Activated T-helper 1 cell treated with anti-CD3 and anti-CD28 coated beads, Interleukin-12 subunit alpha, Interleukin-12 subunit beta, Interleukin-2, Interleukin-4 antibody, amounts not matched to agents 30 ng/mL and 10 ng/mL and 1 ng/mL, durations not matched to agents 14 hours and 24 hours and 36 hours (primary cell): ENCODE results near the gene SAPCD2. TPM values are rescaled to one million over a fixed set of nuclear protein-coding genes. Genes with fewer than 3 reads are reported as not detected.
A peak's percentile ranks its signal among the peaks of the same experiment; 100 is the strongest.

ENCODE experiments used
- DNase-seq: peaks from one replicate; pipeline ENCODE4 v3.0.0; 2021; ENCODE audit warnings: low spot score
- H3K27ac Mint-ChIP-seq: one replicate; pipeline ENCODE4 v1.8.0; 2021; ENCODE audit warnings: mild to moderate bottlenecking, mixed read lengths
- H3K27me3 Mint-ChIP-seq: one replicate; pipeline ENCODE4 v1.8.0; 2022; ENCODE audit warnings: mild to moderate bottlenecking, moderate library complexity, mixed read lengths; ENCODE audit not compliant: insufficient read depth
- H3K36me3 Mint-ChIP-seq: one replicate; pipeline ENCODE4 v1.8.0; 2021; ENCODE audit warnings: low read depth, mixed read lengths
- H3K4me1 Mint-ChIP-seq: one replicate; pipeline ENCODE4 v1.8.0; 2021; ENCODE audit warnings: low read depth, mixed read lengths
- H3K4me3 Mint-ChIP-seq: one replicate; pipeline ENCODE4 v1.8.0; 2021; ENCODE audit warnings: mild to moderate bottlenecking, moderate library complexity, mixed read lengths
- H3K9me3 Mint-ChIP-seq: one replicate; pipeline ENCODE4 v1.8.0; 2021; ENCODE audit warnings: mixed read lengths
- intact Hi-C: fragments of 100-400 bp; cut with micrococcal nuclease; formaldehyde crosslinking; loops from one replicate; pipeline ENCODE4 v1.15.1; 2024
- total RNA-seq: library from RNA; stranded (reverse); gene quantifications from 2 replicates; pipeline ENCODE4 v1.2.3, GENCODE V29; 2022

The SAPCD2 gene
- total RNA-seq, 1 donor from 2014 or later, result 25.1 TPM

DNA sequence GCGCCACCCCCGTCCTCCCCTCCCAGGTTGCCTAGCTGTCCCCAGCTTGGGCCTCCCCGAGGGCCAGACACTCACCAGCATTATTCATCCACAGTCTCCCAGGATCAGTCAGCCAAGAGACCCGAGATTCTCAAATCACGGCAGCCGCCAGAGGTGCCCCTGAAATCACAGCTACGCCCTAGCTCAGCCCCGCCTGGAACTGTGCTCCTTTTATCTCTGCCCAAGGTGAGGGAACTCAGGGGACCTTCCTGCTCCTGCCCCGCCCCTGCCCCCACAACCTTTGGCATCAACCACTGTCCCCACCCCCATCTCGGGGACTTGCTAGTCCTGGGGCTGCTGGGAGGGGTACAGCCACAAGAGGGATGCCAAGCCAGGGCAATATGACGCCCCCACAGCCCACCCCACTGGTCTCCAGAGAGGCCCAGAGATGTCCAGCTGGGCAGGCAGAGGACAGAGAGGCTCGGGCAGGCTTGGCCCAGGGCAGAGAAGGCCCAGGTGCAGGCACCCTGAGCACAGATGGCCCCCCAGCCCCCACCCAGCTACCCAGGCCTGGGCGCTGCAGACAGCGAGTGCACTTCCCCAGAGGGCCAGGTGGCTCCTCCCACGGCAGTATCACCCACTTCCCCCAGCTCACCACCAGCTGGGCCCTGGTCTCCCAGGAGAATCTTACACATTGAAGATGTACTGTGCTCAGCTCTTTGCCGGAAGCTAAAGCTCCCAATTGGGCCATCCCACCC is 38.3 kb downstream of the SAPCD2 start, which contains the start of gene FUT7:
Gene FUT7 (minus strand): TSS at position 185 of the 737 bp plus-strand sequence. CDS start 97 bp downstream, at position 88.
- H3K36me3 Mint-ChIP-seq, result no peaks in the 10 kb centered on the region
- intact Hi-C loops, result no loop called here
- H3K4me3 Mint-ChIP-seq, result peak within 1 kb of the TSS; percentile 60
- H3K27ac Mint-ChIP-seq, result no peak within 1 kb of the TSS
- H3K4me1 Mint-ChIP-seq, result peaks cover 41% of the 10 kb centered on the region
- H3K9me3 Mint-ChIP-seq, result no peaks in the 10 kb centered on the region
- no peaks in the 10 kb centered on the region for H3K27me3 Mint-ChIP-seq
- DNase-seq, result no peak

DNA sequence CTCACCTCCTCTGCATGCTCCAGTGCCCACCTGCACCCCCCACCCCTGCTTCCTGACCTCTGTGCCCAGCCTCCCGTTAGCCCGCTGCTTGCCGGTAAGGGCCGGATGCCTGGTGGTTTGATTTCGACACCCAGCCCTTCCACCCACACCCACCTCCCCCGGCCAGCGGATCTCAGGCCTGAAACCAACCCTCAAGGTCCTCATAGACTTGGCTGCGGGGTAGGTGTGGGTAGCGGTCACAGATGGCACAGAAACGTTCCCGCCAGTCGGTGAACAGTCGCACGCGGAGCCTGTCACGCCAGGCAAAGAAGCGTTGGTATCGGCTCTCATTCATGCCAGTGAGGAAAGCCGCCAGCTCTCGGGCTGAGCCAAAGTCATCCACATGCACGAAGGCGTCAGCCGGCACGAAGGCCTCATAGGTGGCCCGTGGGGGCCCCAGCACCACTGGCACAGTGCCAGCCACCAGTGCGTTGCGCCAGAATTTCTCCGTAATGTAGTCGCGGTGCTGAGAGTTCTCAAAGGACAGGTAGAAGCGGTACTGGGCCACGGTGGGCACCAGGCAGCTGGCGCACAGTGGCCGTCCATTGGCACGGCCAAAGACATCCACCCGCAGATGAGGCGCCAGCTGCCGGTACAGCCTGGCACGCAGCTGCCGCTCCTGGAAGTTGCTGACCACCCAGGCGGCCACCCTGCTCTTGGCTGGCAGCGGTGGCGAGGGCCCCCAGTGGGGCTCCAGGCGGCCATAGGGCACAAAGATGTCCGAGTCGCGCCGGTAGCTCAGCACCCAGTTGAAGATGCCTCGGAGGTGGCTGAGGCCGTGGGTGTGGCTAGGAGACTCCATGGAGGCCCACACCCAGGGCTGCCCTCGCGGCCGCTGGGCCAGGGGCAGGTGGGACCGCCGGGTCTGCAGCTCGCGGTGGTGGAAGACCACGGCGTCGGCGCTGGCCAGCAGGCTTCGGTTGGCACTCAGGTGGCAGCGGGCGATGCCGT is 39.5 kb downstream of the SAPCD2 start:
- Mint-ChIP-seq H3K27ac (no peak overlapping the region), H3K36me3 (no peaks in the 10 kb centered on the region), H3K9me3 (no peaks in the 10 kb centered on the region), H3K27me3 (no peaks in the 10 kb centered on the region), H3K4me1 (peaks cover 41% of the 10 kb centered on the region), H3K4me3 (peak overlapping the region; percentile 60)
- no peak for DNase-seq
- intact Hi-C loops, result no loop called here

DNA sequence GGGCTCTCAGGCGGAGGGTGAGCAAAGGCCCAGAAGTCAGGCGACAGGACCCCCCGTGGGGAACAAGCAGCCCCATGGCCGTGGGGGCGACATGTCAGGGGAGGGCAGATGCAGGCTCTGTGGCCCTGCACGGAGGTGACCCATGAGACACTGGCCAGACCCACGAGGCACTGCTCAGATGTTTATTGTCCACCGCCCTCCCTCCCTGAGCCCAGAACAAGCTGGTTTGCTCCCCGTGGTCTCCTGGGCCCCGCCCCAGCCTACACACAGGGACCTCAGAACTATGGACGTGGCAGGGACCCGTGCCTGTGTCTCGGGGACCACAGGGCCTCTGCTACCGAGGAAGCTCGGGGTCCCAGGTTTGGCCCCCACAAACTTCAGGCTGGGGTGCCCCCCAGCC is 40.4 kb downstream of the SAPCD2 start:
- no peak overlapping the region for H3K27ac Mint-ChIP-seq
- H3K36me3 Mint-ChIP-seq, result no peaks in the 10 kb centered on the region
- no peak for DNase-seq
- intact Hi-C loops, result no loop called here
- H3K4me1 Mint-ChIP-seq, result peaks cover 37% of the 10 kb centered on the region
- no peaks in the 10 kb centered on the region for H3K27me3 Mint-ChIP-seq
- H3K4me3 Mint-ChIP-seq, result no peak overlapping the region
- H3K9me3 Mint-ChIP-seq, result no peaks in the 10 kb centered on the region

DNA sequence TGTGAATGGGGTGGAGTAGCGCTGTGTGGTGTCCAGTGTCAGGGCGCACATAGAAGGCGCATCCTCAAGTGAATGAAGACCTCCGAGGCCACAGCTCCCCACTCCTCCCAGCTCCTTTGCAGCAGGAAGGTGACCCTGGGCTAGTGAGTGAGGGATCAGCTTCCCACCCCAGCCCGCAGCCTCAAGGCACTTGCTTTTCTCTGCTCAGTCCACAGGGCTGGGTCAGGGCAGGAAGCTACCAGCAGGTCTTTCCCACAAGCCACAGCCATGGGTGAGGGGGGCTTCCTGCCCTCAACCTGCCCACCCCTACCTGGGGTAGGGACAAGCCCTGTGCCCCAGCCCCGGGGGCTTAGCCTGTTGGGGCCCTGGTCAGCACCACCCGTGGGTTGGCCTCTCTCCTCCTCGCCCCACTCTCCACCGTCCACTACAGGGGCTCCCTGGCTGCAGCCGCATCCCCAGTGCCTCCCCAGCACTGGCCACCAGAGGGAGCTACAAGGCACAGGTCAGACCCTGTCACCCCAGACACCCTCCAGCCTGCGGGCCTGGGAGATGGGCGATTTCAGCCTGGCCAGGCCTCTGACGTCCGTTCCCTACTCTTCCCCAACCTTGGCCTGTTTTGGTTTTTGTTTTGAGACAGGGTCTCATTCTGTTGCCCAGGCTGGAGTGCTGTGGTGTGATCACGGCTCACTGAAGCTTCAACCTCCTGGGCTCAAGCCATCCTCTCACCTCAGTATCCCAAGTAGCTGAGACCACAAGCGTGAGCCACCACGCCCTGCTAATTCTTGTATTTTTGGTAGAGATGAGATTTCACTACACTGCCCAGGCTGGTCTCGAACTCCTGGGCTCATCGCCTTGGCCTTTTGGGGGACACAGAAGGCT is 41.1 kb downstream of the SAPCD2 start:
- intact Hi-C loops, result loop anchor here (1.0 to 10.0 kb wide), 6 partner anchors 17 to 544 kb away; partner anchors contain the start of genes C8G, NPDC1, RNF208 and SEC16A
- H3K36me3 Mint-ChIP-seq, result no peaks in the 10 kb centered on the region
- H3K4me3 Mint-ChIP-seq, result peak overlapping the region; percentile 80
- peak; percentile 63 for DNase-seq
- H3K27ac Mint-ChIP-seq, result peak overlapping the region; percentile 67
- H3K4me1 Mint-ChIP-seq, result peaks cover 30% of the 10 kb centered on the region
- H3K27me3 Mint-ChIP-seq, result no peaks in the 10 kb centered on the region
- H3K9me3 Mint-ChIP-seq, result no peaks in the 10 kb centered on the region

DNA sequence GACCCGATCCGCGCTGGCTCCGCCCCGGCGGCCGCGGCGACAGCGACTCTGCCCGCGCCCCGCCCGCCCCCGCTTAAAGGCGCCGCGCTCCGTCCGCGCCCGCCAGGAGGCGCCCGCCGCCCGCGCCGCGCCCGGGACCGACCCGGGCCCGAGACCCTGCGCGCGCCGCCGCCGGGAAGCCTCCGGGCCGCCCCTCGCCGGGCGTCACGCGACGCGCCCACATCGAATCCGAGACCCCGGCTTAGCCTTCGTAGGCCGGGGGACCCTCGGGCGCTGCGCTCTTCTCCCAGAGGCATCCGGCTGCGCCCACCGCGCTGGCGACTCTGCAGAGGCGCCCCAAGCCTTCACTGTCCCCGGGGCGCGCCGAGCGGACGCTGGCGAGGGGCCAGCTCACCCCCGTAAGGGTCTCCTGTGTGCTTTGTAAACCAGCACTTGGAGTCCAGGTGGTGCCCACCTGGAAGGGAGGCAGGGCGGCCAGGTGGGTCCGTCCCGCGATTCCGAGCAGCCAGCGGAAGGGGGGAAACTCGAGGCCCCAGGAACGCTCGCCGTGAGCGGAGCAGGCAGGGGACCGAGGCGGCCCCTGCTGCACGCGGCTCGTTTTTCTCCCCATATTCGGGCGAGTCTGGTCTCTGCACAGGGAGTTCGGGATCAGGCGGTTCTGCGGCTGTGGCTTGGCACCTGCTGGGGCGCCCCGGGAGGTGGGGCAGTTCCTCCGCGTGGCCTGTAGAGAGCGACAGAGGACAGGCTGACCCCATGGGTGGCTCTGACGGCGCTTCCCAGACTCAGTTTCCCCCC is 41.9 kb downstream of the SAPCD2 start:
- H3K4me3 Mint-ChIP-seq, result peak overlapping the region; percentile 80
- H3K9me3 Mint-ChIP-seq, result no peaks in the 10 kb centered on the region
- H3K27ac Mint-ChIP-seq, result peak overlapping the region; percentile 58
- intact Hi-C loops, result loop anchor here (1.0 to 10.0 kb wide), 6 partner anchors 18 to 544 kb away; partner anchors contain the start of genes C8G, NPDC1, RNF208 and SEC16A
- H3K27me3 Mint-ChIP-seq, result no peaks in the 10 kb centered on the region
- DNase-seq, result peak; percentile 69
- H3K4me1 Mint-ChIP-seq, result peaks cover 25% of the 10 kb centered on the region
- no peaks in the 10 kb centered on the region for H3K36me3 Mint-ChIP-seq

DNA sequence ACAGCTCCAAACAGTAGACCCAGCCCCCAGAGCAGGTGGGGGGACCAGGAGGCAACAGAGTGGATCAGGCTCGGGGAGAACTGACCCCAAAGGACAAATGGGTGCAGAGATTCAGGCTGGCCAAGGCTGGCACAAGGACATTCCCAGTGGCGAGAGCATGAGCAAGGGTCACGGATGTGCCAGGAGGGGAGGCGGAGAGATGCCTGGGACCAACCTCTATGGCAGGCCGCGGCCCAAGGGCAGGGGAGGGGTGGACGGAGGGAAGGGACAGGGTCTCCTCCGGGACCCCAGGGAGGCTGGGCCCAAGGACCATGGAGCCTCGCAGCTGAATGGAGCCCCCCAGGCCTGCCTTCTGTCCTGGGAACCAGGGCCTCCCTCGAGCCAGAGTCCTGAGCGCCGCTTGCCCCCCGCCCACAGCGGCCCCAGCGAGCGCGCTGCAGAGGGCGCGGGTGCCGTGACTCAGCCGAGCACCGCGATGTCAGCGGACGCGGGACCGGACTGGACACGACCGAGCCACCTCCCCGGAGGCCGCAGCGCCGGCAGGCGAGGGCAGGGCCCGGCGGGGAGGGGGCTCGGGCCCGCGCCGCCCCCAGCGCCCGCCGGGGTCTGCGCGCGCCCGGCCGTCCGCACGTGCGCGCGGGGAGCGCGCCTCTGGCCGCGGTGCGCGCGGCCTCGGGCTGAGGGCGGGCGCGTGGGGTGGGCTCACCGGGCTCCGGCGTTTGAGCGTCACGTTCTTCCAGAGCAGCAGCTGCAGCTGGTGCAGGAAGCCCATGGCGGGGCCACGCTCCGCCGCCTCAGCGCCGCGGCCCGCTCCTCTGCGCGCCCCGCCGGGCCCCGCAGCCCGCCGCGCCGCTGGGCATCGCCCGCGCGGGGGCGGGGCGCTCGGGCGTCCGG is 42.7 kb downstream of the SAPCD2 start, which contains the start of gene ABCA2:
Gene ABCA2 (minus strand): TSS at position 869 of the 894 bp plus-strand sequence. CDS start 97 bp downstream, at position 772.
- Mint-ChIP-seq H3K27me3 (no peaks in the 10 kb centered on the region), H3K36me3 (no peaks in the 10 kb centered on the region), H3K27ac (peak within 1 kb of the TSS; percentile 58), H3K4me3 (peak within 1 kb of the TSS; percentile 83), H3K4me1 (peaks cover 18% of the 10 kb centered on the region), H3K9me3 (no peaks in the 10 kb centered on the region)
- no peak for DNase-seq
- intact Hi-C loops, result loop anchor here (2.0 to 10.0 kb wide), 5 partner anchors 39 to 543 kb away; partner anchors contain the start of genes C8G, RNF208 and SEC16A

DNA sequence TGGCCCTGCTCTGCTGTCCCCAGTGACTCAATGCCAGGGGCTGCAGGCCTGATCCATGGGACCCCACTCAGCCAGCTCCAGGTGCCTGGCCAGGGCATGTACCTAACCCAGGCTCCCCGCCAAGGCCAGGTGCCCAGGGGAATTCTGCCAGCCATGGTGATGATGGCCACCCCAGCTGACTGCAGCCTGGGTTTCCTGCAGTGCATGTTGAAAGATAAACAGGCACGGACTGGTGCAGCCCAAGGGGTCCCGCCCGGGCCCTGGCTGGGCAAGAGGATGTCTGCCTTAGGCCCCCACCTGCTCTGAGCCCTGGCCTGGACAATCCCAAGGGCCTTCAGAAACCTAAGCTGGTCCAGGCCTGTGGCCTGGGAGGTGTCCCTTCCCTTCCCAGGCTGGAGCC is 43.5 kb downstream of the SAPCD2 start:
- Mint-ChIP-seq H3K36me3 (no peaks in the 10 kb centered on the region), H3K27ac (no peak overlapping the region), H3K27me3 (no peaks in the 10 kb centered on the region), H3K4me3 (peak overlapping the region; percentile 83), H3K4me1 (peaks cover 18% of the 10 kb centered on the region), H3K9me3 (no peaks in the 10 kb centered on the region)
- intact Hi-C loops, result loop anchor here (5.0 to 10.0 kb wide), 4 partner anchors 80 to 542 kb away; partner anchors contain the start of genes C8G, RNF208 and SEC16A
- DNase-seq, result no peak

DNA sequence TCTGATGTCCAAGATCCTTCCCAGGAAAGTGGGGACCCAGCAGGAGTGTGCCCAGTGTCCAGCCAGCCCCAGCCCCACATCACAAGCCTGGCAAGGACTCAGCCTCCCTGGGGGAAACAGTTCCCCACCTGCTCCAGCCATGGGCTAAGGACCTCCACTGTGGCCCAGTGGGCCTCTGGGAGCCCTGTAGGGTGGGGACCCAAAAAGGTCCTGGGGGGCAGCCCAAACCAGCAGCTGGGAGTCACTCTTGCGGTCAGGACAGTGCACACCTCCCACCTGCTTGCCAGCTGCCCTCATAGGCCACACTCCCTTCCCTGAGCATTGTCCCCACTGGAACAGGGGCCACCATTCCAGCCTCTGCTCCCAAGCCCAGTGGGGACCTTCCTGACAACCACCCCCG is 44.0 kb downstream of the SAPCD2 start:
- no peaks in the 10 kb centered on the region for H3K9me3 Mint-ChIP-seq
- peaks cover 18% of the 10 kb centered on the region for H3K4me1 Mint-ChIP-seq
- no peaks in the 10 kb centered on the region for H3K36me3 Mint-ChIP-seq
- no peaks in the 10 kb centered on the region for H3K27me3 Mint-ChIP-seq
- peak overlapping the region; percentile 83 for H3K4me3 Mint-ChIP-seq
- no peak for DNase-seq
- intact Hi-C loops, result loop anchor here (5.0 to 10.0 kb wide), 4 partner anchors 79 to 542 kb away; partner anchors contain the start of genes C8G, RNF208 and SEC16A
- no peak overlapping the region for H3K27ac Mint-ChIP-seq

DNA sequence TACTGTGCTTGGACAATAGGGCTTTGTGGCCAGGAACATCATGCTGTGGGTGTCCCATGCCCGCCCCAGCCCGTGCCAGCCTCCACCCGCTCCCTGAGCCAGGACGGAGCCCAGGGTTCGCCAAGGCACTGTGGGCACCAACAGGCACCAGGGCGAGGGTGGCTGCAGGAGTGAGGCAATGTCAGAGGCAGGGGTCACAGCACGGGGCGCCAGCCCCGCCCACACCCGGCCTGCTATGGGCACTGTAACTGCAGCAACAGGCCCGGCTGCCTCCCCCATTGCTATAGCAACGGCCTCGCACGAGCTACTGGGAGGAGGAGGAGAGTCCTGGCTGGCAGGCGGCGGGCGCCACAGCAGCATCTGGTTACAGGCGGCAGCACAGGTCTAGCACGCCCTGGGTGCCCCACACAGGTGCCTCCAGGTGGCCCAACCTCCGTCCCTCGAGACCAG is 44.8 kb downstream of the SAPCD2 start:
- no peaks in the 10 kb centered on the region for H3K9me3 Mint-ChIP-seq
- no peak overlapping the region for H3K4me3 Mint-ChIP-seq
- no peak for DNase-seq
- no peaks in the 10 kb centered on the region for H3K36me3 Mint-ChIP-seq
- intact Hi-C loops, result loop anchor here (5.0 to 10.0 kb wide), 4 partner anchors 78 to 541 kb away; partner anchors contain the start of genes C8G, RNF208 and SEC16A
- H3K27me3 Mint-ChIP-seq, result no peaks in the 10 kb centered on the region
- H3K27ac Mint-ChIP-seq, result no peak overlapping the region
- H3K4me1 Mint-ChIP-seq, result peaks cover 14% of the 10 kb centered on the region

DNA sequence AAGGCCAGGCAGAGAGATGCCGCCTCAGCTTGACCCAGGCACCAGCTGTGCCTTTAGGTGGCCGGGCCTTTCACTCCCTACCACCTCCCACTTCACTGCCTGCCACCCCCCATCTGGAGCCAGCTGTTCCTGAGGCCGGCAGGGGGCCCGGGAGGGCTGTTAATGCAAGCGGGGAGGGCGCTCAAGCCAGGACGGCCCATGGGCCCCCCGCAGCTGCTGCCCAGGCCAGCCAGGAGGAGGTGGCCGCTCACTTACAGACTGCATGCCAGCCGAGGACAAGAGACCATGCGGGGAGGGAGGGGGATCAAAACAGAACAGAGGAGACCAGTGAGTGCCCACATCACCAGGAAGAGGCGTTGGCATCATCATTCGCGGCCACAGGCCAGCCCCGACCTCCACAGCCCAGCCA is 46.8 kb downstream of the SAPCD2 start:
- Mint-ChIP-seq H3K9me3 (no peaks in the 10 kb centered on the region), H3K27ac (no peak overlapping the region), H3K36me3 (no peaks in the 10 kb centered on the region), H3K4me1 (no peaks in the 10 kb centered on the region), H3K4me3 (no peak overlapping the region), H3K27me3 (no peaks in the 10 kb centered on the region)
- intact Hi-C loops, result loop anchor here (5.0 to 10.0 kb wide), 3 partner anchors 131 to 539 kb away; partner anchors contain the start of gene SEC16A
- no peak for DNase-seq
